Panc1 (cell line): ENCODE results near the gene CCND1. TPM values are rescaled to one million over a fixed set of nuclear protein-coding genes. Genes with fewer than 3 reads are reported as not detected.

ENCODE experiments used
- ATAC-seq: fragments of 200-7000 bp; cut with Tn5 transposase; 2 replicates; pipeline ENCODE4 v1.9.1; 2020; ENCODE audit warnings: mild to moderate bottlenecking, moderate library complexity
- BruUV-seq: library from RNA; stranded (reverse); fragments of 400-500 nt; replicated peaks from 2 replicates; lab custom pipeline; 2021; lab: Mats Ljungman, UMichigan
- CTCF ChIA-PET: fragments of 300-600 bp; sonication (Branson Sonifier 250); formaldehyde crosslinking; loops from one replicate; lab custom pipeline; 2022; ENCODE audit warnings: antibody characterized with exemption; lab: Charles Lee
- POLR2A ChIA-PET: fragments of 300-600 bp; sonication (Branson Sonifier 250); formaldehyde crosslinking; loops from one replicate; lab custom pipeline; 2022; ENCODE audit warnings: antibody characterized with exemption; lab: Charles Lee
- DNase-seq: peaks from one replicate; pipeline ENCODE4 v3.0.0-alpha.2; 2010; ENCODE audit warnings: low read depth, low spot score
- H3K27ac ChIP-seq: 2 replicates; pipeline ENCODE4 v1.5.1; 2011; ENCODE audit warnings: mild to moderate bottlenecking, low read length, inconsistent platforms
- H3K27me3 ChIP-seq: fragments of 200-500 bp; sonication (Bioruptor generic); 2 replicates; pipeline ENCODE4 v1.6.0; 2014; ENCODE audit warnings: low read length, inconsistent platforms; ENCODE audit not compliant: control insufficient read depth, insufficient read depth
- H3K36me3 ChIP-seq: fragments of 200-500 bp; sonication (Bioruptor generic); 2 replicates; pipeline ENCODE4 v1.5.1; 2014; ENCODE audit warnings: inconsistent platforms, mild to moderate bottlenecking, low read length, moderate library complexity; ENCODE audit not compliant: control insufficient read depth, insufficient read depth
- H3K4me1 ChIP-seq: 2 replicates; pipeline ENCODE4 v1.5.1; 2011; ENCODE audit warnings: inconsistent platforms, mild to moderate bottlenecking, low read length, moderate library complexity; ENCODE audit not compliant: control insufficient read depth, insufficient read depth
- H3K4me3 ChIP-seq, 2 experiments: 2 replicates each; pipeline ENCODE4 v1.5.1; 2011 to 2012; ENCODE audit warnings: low read depth in 2 of 2, low read length in 2 of 2, mild to moderate bottlenecking in 2 of 2, inconsistent platforms in 1 of 2, moderate library complexity in 1 of 2
- H3K9me3 ChIP-seq: fragments of 200-500 bp; sonication (Bioruptor generic); 2 replicates; pipeline ENCODE4 v1.5.1; 2014; ENCODE audit warnings: low read depth, mild to moderate bottlenecking, inconsistent platforms, low read length, moderate library complexity; ENCODE audit not compliant: control insufficient read depth, insufficient read depth
- POLR2AphosphoS5 ChIP-seq: IDR thresholded peaks from 2 replicates; pipeline ENCODE4 v1.6.1; 2012; ENCODE audit warnings: mild to moderate bottlenecking, low read depth, low read length, moderate library complexity
- REST ChIP-seq, 2 experiments: IDR thresholded peaks; 2 replicates each; pipeline ENCODE4 v1.6.1; 2011 to 2012; ENCODE audit warnings: low read depth in 2 of 2, control low read depth in 1 of 2, low read length in 1 of 2, mild to moderate bottlenecking in 1 of 2, moderate library complexity in 1 of 2; ENCODE audit not compliant: insufficient read depth in 1 of 2
- SIN3A ChIP-seq: IDR thresholded peaks from 2 replicates; pipeline ENCODE4 v1.6.1; 2012; ENCODE audit warnings: low read depth, mild to moderate bottlenecking, low read length, moderate library complexity, borderline replicate concordance; ENCODE audit not compliant: insufficient read depth
- TCF7L2 ChIP-seq: IDR thresholded peaks from 2 replicates; pipeline ENCODE4 v1.6.1; 2011; ENCODE audit warnings: mild to moderate bottlenecking, low read depth, low read length, inconsistent platforms
- in situ Hi-C: cut with HindIII; loops from 2 replicates; pipeline ENCODE4 v1.10.0; 2016; ENCODE audit warnings: low sequenced_read_pairs, low pct_unique_long_range_greater_than_20kb
- intact Hi-C: fragments of 100-400 bp; cut with micrococcal nuclease; formaldehyde crosslinking; loops from one replicate; pipeline ENCODE4 v1.10.0; 2022; ENCODE audit not compliant: unreplicated experiment
- total RNA-seq: library from RNA; stranded (reverse); gene quantifications from one replicate; pipeline ENCODE4 v1.2.1, GENCODE V29; 2021; ENCODE audit not compliant: unreplicated experiment
- TF ChIP-seq, protein P1 (sequence below): fragments of 450-650 bp; IDR thresholded peaks from 2 replicates; pipeline ENCODE4 v1.5.1; 2017; ENCODE audit warnings: mild to moderate bottlenecking

The CCND1 gene
- total RNA-seq, 1 experiment from 2014 or later, result 259 TPM

GRCh38 chr11:69697469-69697843 lies 56.5 kb downstream of the CCND1 start:
- intact Hi-C loops (no loop called here), in situ Hi-C loops (no loop called here)
- Histone ChIP-seq H3K27me3 (no peaks in the 10 kb centered on the region), H3K4me3 (no peak overlapping the region), H3K4me1 (peaks cover 7% of the 10 kb centered on the region), H3K36me3 (no peaks in the 10 kb centered on the region), H3K27ac (no peak overlapping the region), H3K9me3 (no peaks in the 10 kb centered on the region)
- no peak for DNase-seq
- ATAC-seq, result no peak
- POLR2A ChIA-PET, result no interaction called here
- CTCF ChIA-PET, result no interaction called here
- BruUV-seq, result no TSS peak
- TF ChIP-seq POLR2AphosphoS5 (no peak), TCF7L2 (no peak), SIN3A (no peak), REST (IDR thresholded peaks at IDR 0.05; ENCODE audit: insufficient read depth in 1 of 2, low read depth in 2 of 2, low read length in 1 of 2) (no peak)
- TF ChIP-seq, protein P1, sequence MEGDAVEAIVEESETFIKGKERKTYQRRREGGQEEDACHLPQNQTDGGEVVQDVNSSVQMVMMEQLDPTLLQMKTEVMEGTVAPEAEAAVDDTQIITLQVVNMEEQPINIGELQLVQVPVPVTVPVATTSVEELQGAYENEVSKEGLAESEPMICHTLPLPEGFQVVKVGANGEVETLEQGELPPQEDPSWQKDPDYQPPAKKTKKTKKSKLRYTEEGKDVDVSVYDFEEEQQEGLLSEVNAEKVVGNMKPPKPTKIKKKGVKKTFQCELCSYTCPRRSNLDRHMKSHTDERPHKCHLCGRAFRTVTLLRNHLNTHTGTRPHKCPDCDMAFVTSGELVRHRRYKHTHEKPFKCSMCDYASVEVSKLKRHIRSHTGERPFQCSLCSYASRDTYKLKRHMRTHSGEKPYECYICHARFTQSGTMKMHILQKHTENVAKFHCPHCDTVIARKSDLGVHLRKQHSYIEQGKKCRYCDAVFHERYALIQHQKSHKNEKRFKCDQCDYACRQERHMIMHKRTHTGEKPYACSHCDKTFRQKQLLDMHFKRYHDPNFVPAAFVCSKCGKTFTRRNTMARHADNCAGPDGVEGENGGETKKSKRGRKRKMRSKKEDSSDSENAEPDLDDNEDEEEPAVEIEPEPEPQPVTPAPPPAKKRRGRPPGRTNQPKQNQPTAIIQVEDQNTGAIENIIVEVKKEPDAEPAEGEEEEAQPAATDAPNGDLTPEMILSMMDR, result no peak

- H3K4me1 ChIP-seq, result peaks cover 7% of the 10 kb centered on the region
- POLR2A ChIA-PET, result interaction anchor here (0.6 kb wide), 1 partner anchor 92 kb away, joined by 3 read pairs; no protein-coding TSS in a partner anchor
Measured at GRCh38 chr11:69697861-69698260, 56.9 kb downstream of the CCND1 start.

More at GRCh38 chr11:69697861-69698260, 56.9 kb downstream of the CCND1 start:
- TF ChIP-seq, protein P1, result no peak
- TF ChIP-seq REST (IDR thresholded peaks at IDR 0.05; ENCODE audit: insufficient read depth in 1 of 2, low read depth in 2 of 2, low read length in 1 of 2), result no peak
- no peak overlapping the region for H3K27ac ChIP-seq
- DNase-seq (no peak), ATAC-seq (no peak)
- CTCF ChIA-PET, result no interaction called here
- no TSS peak for BruUV-seq
- H3K36me3 ChIP-seq, result no peaks in the 10 kb centered on the region
- no peaks in the 10 kb centered on the region for H3K9me3 ChIP-seq
- in situ Hi-C loops, result no loop called here
- no peak overlapping the region for H3K4me3 ChIP-seq
- intact Hi-C loops, result no loop called here
- H3K27me3 ChIP-seq, result no peaks in the 10 kb centered on the region
